Stomach (tissue), 9 donors: ENCODE data around the gene TATDN2. TPM values are rescaled to one million over a fixed set of nuclear protein-coding genes. Genes with fewer than 3 reads are reported as not detected.
"Not testable (repeated sequence)": the region's sequence is repeated elsewhere in the genome, so short reads cannot be mapped to it uniquely, and the experiment has no call there.

Source experiments
- DNase-seq, 2 donors: peaks; one replicate each; pipeline versions ENCODE4 v3.0.0 to v3.0.0-alpha.2; 2013 to 2019
- H3K27ac ChIP-seq, 5 donors: fragments of 200-600 bp in 4 of 5; sonication (generic) in 4 of 5; one replicate each; pipeline ENCODE4 v1.5.1; 2013 to 2019; ENCODE audit warnings: mild to moderate bottlenecking in 1 of 5, moderate library complexity in 1 of 5
- H3K27me3 ChIP-seq, 3 donors: fragments of 200-600 bp; sonication (generic); one replicate each; pipeline ENCODE4 v1.5.1; 2017 to 2019; ENCODE audit warnings: mixed run types in 1 of 3
- H3K36me3 ChIP-seq, 4 donors: fragments of 200-600 bp; sonication (generic); 1 replicate in 3 of 4; 2 replicates in 1 of 4; pipeline ENCODE4 v1.5.1; 2016 to 2019
- H3K4me1 ChIP-seq, 4 donors: fragments of 200-600 bp; sonication (generic); one replicate each; pipeline ENCODE4 v1.5.1; 2016 to 2019
- H3K4me3 ChIP-seq, 4 donors: fragments of 200-600 bp; sonication (generic) in 3 of 4; one replicate each; pipeline ENCODE4 v1.5.1; 2016 to 2019; ENCODE audit warnings: mild to moderate bottlenecking in 1 of 4
- H3K9me3 ChIP-seq, 4 donors: fragments of 200-600 bp; sonication (generic); one replicate each; pipeline ENCODE4 v1.5.1; 2016 to 2019
- CTCF ChIP-seq, 7 experiments: fragments of 450-650 bp in 4 of 7; fragments of 200-600 bp in 3 of 7; sonication (generic) in 3 of 7; IDR thresholded peaks; one replicate each; pipeline ENCODE4 v1.5.1; 2016 to 2019; ENCODE audit warnings: antibody characterized with exemption in 7 of 7, control low read depth in 2 of 7, mild to moderate bottlenecking in 1 of 7
- EP300 ChIP-seq: sonication (generic); formaldehyde crosslinking; IDR thresholded peaks from one replicate; pipeline ENCODE4 v1.6.1; 2017; ENCODE audit warnings: antibody characterized with exemption
- POLR2A ChIP-seq, 4 donors: fragments of 450-650 bp; IDR thresholded peaks; one replicate each; pipeline ENCODE4 v1.6.1; 2016; ENCODE audit warnings: antibody characterized with exemption in 4 of 4, control low read depth in 2 of 4, mild to moderate bottlenecking in 1 of 4, moderate library complexity in 1 of 4
- POLR2AphosphoS5 ChIP-seq, 3 donors: sonication (generic); formaldehyde crosslinking; IDR thresholded peaks; one replicate each; pipeline ENCODE4 v1.6.1; 2016; ENCODE audit warnings: antibody characterized with exemption in 3 of 3
- WGBS, 5 donors: extraction: QIAGEN DNeasy Blood & Tissue Kit in 3 of 5; methylation state at CpG; one replicate each; pipeline versions ENCODE4 v1.1.5 to v1.1.7; 2013 to 2018; 5-methylcytosine and 5-hydroxymethylcytosine counted together
- intact Hi-C: fragments of 100-400 bp; cut with DNase I; formaldehyde crosslinking; loops from one replicate; pipeline ENCODE4 v1.15.1; 2023; ENCODE audit warnings: low total_unique reads
- polyA plus RNA-seq, 3 donors: library from polyadenylated mRNA; stranded (reverse); fragments of 200-250 nt; gene quantifications; one replicate each; pipeline ENCODE4 v1.2.3, GENCODE V29; 2013
- total RNA-seq, 5 donors: library from RNA; depleted of rRNA; stranded (reverse); fragments of >200 nt; gene quantifications; one replicate each; pipeline versions ENCODE4 v1.1.0 to v1.2.3, GENCODE V29; 2014 to 2016
- donor health status: healthy with polysubstance abuse.
- donor health status: Bipolar disorder and iron deficiency.
- donor health status: healthy.

TATDN2 gene
- total and polyA plus RNA-seq, 8 donors = 10.4 to 37.5 (median 17.1) TPM

GRCh38 chr3:10260211-10260701, 12.0 kb downstream of the TATDN2 start:
- no peak overlapping the region for H3K4me3 ChIP-seq
- no peak for DNase-seq
- H3K36me3 ChIP-seq = peaks cover 16 to 84% (median 70%) of the 10 kb centered on the region in 4 donors
- H3K27ac ChIP-seq = no peak overlapping the region
- intact Hi-C loops = no loop called here
- no peaks in the 10 kb centered on the region for H3K27me3 ChIP-seq
- H3K9me3 ChIP-seq = no peaks in the 10 kb centered on the region
- whole genome bisulfite sequencing, 5 donors = 87 to 93% (median 91%) methylated on average over 6 of the region's 6 CpGs
- peaks cover 0 to 52% (median 14%) of the 10 kb centered on the region in 4 donors for H3K4me1 ChIP-seq
- no peak for TF ChIP-seq CTCF (IDR thresholded peaks at IDR 0.05)
- no peak for TF ChIP-seq EP300
- TF ChIP-seq POLR2A (IDR thresholded peaks at IDR 0.05) = no peak
- TF ChIP-seq POLR2AphosphoS5 (IDR thresholded peaks at IDR 0.05) = no peak

GRCh38 chr3:10262027-10262426, 13.8 kb downstream of the TATDN2 start:
- Histone ChIP-seq H3K27ac (no peak overlapping the region), H3K9me3 (no peaks in the 10 kb centered on the region), H3K4me3 (no peak overlapping the region), H3K4me1 (peaks cover 0 to 59% (median 16%) of the 10 kb centered on the region in 4 donors), H3K36me3 (peaks cover 10 to 83% (median 65%) of the 10 kb centered on the region in 4 donors), H3K27me3 (no peaks in the 10 kb centered on the region)
- no peak for TF ChIP-seq POLR2AphosphoS5 (IDR thresholded peaks at IDR 0.05)
- TF ChIP-seq CTCF (IDR thresholded peaks at IDR 0.05) = no peak
- no peak for TF ChIP-seq EP300
- no peak for TF ChIP-seq POLR2A (IDR thresholded peaks at IDR 0.05)
- intact Hi-C loops = no loop called here
- WGBS, 5 donors = 67 to 81% (median 74%) methylated on average over 4 of the region's 4 CpGs
- DNase-seq = no peak

GRCh38 chr3:10263646-10264363, 15.5 kb downstream of the TATDN2 start:
- no peak overlapping the region for H3K4me3 ChIP-seq
- intact Hi-C loops = no loop called here

GRCh38 chr3:10265833-10266232, 17.6 kb downstream of the TATDN2 start:
- TF ChIP-seq POLR2AphosphoS5 (IDR thresholded peaks at IDR 0.05) = no peak
- no peak for TF ChIP-seq CTCF (IDR thresholded peaks at IDR 0.05)
- no peak for TF ChIP-seq POLR2A (IDR thresholded peaks at IDR 0.05)
- TF ChIP-seq EP300 = no peak
- H3K36me3 ChIP-seq = peaks cover 22 to 84% (median 68%) of the 10 kb centered on the region in 4 donors
- no peak for DNase-seq
- H3K4me3 ChIP-seq = no peak overlapping the region
- no peak overlapping the region for H3K27ac ChIP-seq
- peaks cover 0 to 74% (median 26%) of the 10 kb centered on the region in 4 donors for H3K4me1 ChIP-seq
- 83 to 92% (median 88%) methylated on average over 2 of the region's 2 CpGs for WGBS, 5 donors
- intact Hi-C loops = no loop called here
- no peaks in the 10 kb centered on the region for H3K9me3 ChIP-seq
- no peaks in the 10 kb centered on the region for H3K27me3 ChIP-seq

More at GRCh38 chr3:10263646-10264363, 15.5 kb downstream of the TATDN2 start:
- H3K4me1 ChIP-seq = peaks cover 0 to 69% (median 24%) of the 10 kb centered on the region in 4 donors
- no peaks in the 10 kb centered on the region for H3K9me3 ChIP-seq
- no peaks in the 10 kb centered on the region for H3K27me3 ChIP-seq
- TF ChIP-seq POLR2A (IDR thresholded peaks at IDR 0.05) (no peak), EP300 (no peak), POLR2AphosphoS5 (IDR thresholded peaks at IDR 0.05) (no peak), CTCF (IDR thresholded peaks at IDR 0.05) (peak in 5 of 7 experiments; percentile 11 to 53 (median 29))
- peak in 1 of 2 donors; percentile 70 for DNase-seq
- 50 to 60% (median 57%) methylated on average over 12 of the region's 12 CpGs for WGBS, 5 donors
- H3K36me3 ChIP-seq = peaks cover 11 to 84% (median 69%) of the 10 kb centered on the region in 4 donors
- H3K27ac ChIP-seq = peak overlapping the region in 2 of 5 donors; percentile 33 to 39

- H3K9me3 ChIP-seq, intact Hi-C loops, H3K4me3 ChIP-seq, H3K27me3 ChIP-seq, H3K27ac ChIP-seq, DNase-seq: not testable (repeated sequence)
- peaks cover 27 to 84% (median 68%) of the 10 kb centered on the region in 4 donors for H3K36me3 ChIP-seq
- peaks cover 0 to 67% (median 26%) of the 10 kb centered on the region in 4 donors for H3K4me1 ChIP-seq
- 83 to 90% (median 87%) methylated on average over 7 of the region's 7 CpGs for WGBS, 5 donors
Observed at GRCh38 chr3:10266936-10267335, 18.7 kb downstream of the TATDN2 start.
